HG02884 (cell line): Measurements from ENCODE around the gene MYL5.
"Not testable (repeated sequence)": the region's sequence is repeated elsewhere in the genome, so short reads cannot be mapped to it uniquely, and the experiment has no call there.

Source experiments
- ATAC-seq: cut with Tn5 transposase; IDR thresholded peaks from one replicate; pipeline ENCODE4 v1.9.1; 2021; ENCODE audit warnings: mild to moderate bottlenecking, moderate library complexity; ENCODE audit not compliant: unreplicated experiment

The MYL5 gene

DNA sequence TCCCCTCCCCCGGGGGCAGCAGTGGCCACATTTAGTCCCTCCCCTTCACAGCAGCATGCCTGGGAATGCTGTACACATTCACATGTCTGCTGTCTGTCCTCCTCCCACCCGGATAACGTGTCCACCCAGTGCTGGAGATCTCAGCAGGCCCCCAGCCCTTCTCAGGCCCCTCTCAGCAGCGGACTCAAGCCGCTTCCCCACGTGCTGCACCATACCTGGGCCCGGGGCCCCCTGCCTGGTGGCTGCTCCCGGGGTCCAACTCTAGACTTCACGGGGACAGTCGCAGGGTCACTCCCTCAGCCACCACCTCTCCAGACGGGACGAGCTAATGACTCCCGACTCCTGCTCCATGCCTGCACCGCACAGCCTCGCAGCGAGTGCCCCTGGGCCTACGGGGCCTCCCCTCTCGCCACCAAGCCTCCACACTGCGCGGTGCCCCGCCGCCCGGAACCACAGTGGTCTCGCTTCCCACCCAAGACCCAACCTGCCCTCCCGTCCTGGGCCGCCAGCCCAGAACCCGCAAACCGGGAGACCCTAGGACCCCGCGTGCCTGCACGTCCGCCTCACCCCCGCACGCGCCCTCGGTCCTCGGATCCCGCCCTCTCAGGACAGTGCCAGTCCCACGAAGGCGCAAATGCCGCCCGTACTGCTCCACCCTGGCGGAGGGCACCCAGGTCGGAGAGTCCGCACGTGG lies 30.0 kb downstream of the MYL5 start:
- ATAC-seq, result no peak

DNA sequence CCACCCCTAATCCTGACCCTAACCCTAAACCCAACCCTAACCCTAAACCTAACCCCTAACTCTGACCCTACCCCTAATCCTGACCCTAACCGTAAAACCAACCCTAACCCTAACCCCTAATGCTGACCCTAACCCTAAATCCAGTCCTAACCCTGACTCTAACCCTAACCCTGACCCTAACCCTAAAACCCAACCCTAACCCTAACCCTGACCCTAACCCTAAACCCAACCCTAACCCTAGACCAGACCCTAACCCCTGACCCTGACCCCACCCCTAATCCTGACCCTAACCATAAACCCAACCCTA lies 30.6 kb downstream of the MYL5 start:
- no peak for ATAC-seq

DNA sequence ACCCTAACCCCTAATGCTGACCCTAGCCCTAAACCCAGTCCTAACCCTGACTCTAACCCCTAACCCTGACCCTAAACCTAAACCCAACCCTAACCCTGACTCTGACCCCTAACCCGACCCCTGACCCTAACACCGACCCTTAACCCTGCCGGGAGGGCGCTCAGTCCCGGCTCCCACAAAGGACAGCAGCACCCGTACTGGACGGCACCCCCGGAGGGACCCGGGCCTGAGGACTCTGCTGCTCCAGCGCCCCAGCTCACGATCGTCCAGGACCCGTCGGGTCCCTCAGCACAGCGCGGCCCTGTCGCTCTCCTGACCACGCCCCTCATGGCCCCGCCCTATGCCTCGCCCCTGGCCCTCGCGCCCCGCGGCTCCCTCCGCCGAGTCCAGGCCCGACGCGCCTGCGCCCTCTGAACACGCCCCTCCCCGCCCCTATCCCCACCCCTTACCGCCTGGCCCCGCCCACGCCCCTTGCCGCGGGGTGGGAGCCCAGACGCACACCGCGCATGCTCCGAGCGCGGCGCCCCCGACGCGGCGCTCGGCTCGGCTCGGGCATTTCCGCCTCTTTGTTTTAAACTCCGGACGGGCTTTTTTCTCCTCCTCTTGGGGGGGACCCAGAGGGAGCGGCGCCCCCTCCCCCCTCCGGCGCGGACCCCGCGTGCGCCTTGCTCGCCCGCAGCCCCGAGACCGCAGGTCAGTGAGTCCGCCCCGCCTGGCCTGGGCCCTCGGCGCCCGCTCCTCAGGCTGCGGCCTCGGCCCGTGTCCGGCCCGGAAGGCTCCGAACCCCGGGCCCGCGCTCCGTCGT lies 31.1 kb downstream of the MYL5 start, which contains the start of gene PCGF3:
PCGF3 (plus strand) TSS at position 555 of the 805 bp plus-strand sequence. CDS start 27,849 bp downstream, outside the sequence.
- ATAC-seq, result peak; percentile 95

DNA sequence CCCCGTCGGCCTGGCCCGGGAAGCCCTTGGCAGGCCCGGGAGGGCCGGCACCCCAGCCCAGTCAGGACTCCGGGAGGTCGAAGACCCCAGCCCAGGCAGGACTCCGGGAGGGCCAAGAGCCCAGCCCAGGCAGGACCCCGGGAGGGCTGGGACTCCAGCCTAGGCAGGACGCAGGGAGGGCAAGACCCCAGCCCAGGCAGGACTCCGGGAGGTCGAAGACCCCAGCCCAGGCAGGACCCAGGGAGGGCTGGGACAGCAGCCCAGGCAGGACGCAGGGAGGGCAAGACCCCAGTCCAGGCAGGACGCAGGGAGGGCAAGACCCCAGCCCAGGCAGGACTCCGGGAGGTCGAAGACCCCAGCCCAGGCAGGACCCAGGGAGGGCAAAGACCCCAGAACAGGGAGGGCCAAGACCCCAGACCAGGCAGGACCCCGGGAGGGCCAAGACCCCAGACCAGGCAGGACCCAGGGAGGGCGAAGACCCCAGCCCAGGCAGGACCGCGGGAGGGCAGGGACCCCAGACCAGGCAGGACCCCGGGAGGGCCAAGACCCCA lies 31.8 kb downstream of the MYL5 start:
- not testable (repeated sequence) for ATAC-seq

DNA sequence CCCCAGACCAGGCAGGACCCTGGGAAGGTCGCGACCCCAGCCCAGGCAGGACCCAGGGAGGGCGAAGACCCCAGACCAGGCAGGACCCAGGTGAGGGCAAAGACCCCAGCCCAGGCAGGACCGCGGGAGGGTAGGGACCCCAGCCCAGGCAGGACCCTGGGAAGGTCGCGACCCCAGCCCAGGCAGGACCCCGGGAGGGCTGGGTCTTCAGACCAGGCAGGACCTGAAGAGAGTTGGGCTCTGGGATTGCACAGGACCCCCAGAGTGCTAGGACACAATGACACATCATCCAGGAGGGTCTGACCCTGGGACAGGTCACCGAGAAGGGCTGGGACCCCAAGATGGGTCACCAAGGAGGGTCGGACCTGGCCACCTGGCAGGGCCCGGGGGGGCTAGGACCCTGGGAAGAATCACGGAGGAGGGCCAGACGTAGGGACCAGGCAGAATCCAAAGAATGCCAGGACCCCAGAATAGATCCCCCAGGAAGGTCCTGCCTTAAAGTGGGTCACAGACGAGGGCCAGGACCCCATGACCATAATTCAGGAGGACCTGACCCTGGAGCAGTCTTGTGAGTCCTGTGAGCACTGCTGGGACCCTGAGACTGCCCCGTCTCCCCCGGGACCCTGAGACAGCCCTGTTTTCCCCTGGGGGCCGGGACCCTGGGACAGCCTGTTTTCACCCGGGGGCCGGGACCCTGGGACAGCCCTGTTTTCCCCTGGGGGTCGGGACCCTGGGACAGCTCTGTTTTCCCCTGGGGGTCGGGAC lies 32.7 kb downstream of the MYL5 start:
- no peak for ATAC-seq

DNA sequence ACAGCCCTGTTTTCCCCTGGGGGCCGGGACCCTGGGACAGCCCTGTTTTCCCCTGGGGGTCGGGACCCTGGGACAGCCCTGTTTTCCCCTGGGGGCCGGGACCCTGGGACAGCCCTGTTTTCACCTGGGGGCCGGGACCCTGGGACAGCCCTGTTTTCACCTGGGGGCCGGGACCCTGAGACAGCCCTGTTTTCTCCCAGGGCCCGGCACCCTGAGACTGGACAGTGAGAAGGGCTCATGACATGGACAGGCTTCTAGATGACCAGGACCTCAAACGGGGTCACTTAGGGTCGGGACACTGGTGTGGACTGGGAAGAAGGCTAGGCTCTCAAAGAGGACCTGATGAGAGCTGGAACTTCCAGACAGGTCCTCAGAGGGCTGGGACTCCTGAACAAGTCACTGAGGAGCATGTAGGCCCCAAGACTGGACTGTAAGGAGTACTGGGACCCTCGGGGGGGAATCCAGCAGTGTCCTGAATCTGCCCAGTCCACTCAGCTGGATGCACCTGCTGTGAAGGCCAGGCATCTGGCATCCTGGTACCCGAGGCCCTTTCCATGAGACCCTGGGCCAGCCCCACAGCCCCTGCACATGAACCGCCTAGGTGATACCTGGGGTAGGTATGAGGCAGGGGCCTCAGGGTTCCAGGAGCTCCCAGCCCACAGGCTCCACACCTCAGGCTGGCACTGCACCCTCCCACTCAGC lies 33.7 kb downstream of the MYL5 start:
- ATAC-seq, result no peak

DNA sequence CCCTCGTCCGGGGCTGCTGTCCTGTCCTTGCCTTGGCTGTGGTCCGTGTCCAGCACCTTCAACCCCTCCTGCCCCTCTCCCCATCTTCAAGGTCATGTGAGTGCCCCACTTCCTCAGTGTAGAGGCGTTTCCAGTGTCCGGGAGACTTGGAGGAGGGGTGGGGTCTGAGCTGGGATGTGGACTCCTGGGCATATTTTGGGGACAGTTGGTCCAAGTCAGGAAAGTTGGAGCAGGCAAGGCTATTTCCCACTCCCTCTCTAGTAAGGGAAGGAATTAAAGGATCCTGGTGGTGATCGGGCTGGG lies 34.2 kb downstream of the MYL5 start:
- ATAC-seq, result no peak

DNA sequence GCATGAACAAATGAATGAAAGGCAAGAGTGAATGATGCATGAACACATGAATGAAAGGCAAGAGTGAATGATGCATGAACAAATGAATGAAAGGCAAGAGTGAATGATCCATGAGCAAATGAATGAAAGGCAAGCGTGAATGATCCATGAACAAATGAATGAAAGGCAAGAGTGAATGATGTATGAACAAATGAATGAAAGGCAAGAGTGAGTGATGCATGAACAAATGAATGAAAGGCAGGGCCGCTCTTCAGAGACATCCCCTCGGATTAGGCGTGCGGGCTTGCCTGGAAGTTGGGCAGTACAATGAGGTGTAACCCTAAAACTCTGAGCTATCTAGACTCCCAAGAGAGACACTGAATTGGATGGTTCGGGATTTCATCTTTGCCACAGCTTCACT lies 35.0 kb downstream of the MYL5 start:
- ATAC-seq, result no peak

DNA sequence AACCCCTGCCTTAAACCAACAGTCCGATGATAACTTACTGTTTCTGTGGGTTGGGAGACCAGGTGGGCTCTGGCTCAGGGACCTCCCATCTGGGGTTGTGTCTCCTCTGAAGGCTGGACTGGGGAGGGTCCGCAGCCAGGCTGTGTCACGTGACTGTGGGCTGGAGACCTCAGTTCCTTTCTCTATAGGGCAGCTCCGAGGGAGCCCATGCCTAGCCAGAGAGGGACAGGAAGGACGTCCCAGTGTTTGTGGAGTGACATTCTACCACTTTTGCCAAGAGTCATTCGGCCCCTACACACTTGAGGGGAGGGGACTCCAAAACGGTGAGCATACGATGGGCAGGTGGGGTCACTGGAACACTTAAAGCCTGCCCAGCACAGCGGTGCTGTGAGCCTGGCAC lies 35.8 kb downstream of the MYL5 start:
- ATAC-seq, result no peak

DNA sequence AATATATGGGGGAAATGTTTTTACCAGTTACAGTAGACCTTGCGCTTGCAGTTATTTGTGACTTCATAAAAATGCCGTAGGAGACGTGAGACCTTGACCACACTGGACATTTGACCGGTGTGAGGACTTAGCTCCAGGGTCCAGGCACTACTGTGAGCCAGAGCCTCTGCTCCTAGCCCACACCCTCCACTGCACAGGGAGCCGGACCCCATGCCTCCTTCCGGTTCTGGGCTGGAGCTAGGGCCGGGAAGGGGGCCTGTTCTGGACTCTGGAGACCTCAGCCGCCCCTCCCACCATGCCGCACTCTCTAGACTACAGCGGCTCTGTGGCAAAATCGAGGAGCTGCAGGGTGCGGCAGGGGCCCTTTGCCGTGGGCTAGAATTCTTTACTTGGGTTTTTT lies 36.6 kb downstream of the MYL5 start:
- no peak for ATAC-seq

DNA sequence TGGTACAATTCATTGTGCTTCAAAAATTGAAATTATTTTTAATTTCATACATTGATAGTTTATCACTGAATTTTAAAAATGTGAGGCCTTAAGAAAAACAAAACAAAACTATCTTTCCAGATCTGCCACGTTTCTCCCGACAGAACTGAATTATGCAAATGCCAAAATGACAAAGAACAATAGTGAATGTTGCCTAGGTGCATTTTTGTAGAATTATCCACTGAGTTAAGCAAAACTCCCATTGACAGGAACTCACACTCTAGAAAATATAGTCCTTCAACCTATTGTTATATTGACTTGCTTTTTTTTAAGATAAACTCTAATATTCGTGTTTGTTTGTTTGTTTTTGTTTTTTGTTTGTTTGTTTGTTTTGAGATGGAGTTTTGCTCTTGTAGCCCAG lies 37.8 kb downstream of the MYL5 start:
- ATAC-seq, result no peak

DNA sequence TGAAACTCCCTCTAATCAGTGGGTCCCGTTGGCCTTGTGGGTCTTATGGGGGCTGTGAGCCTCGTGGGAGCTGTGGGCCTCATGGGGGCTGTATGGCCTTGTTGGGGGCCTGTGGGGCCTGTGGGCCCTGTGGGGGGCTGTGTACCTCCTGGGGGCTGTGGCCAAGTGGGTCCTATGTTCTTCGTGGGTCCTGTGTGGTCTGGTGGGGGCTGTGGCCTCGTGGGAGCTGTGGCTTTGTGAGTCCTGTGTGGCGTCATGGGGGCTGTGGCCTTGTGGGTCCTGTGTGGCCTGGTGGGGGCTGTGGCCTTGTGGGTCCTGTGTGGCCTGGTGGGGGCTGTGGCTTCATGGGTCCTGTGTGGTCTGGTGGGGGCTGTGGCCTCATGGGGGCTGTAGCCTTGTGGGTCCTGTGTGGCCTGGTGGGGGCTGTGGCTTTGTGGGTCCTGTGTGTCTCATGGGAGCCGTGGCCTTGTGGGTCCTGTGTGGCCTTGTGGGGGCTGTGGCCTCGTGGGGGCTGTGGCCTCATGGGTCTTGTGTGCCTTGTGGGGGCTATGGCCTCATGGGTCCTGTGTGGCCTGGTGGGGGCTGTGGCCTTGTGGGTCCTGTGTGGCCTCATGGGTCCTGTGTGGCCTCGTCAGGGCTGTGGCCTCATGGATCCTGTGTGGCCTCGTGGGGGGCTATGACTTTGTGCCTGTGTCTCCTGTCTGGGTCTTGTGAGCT lies 38.7 kb downstream of the MYL5 start:
- ATAC-seq, result no peak

DNA sequence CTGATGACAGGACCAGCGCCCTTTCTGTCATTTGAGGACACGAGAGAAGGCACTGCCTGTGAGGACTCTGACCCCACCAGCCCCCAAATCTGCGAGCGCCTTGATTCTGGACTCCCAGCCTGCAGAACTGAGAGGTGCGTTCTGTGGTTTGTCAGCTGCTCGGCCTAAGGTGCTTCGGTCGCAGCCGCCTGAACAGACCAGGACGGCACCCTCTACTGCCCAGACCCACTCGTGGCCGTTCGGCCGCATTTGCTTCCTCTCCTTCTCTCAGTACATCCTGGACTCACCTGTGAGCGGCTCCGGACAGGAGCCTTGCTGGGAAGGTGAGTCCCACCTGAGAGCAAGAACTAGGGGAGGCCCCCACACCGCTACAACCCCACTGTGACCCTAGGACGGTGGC lies 39.7 kb downstream of the MYL5 start:
- ATAC-seq, result no peak

DNA sequence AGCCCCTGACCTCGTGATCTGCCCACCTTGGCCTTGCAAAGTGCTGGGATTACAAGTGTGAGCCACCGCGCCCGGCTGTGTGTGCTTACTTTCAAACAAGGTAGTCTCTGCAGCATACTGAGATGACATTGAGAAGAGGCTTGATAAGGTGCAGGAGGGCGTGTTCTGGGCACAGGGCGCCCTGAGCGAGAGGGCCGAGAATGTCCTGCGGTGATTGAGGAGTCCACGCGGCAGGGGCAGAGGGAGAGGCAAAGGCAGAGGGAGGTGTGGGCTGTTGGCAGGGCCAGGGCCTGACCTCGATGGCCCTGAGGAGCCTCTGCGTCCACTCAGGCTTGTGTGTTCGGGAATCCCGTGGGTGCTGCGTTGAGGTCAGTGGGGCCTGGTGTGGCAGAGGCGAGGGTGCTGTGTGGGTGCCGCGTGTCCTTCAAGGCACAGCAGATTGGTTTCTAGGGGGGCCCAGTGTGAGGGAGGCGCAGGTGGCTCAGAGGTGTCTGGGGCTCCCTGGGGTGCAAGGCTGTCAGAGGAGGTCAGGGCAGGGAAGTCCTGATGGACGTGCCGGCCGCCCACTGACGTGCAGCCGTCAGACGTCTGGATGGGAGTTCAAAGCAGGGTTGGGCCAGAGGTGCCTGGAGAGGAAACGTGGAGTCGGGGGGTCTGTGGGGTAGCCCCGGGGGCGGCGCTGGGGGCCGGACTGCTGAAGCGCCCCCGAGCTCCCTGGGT lies 43.4 kb downstream of the MYL5 start:
- ATAC-seq, result no peak

DNA sequence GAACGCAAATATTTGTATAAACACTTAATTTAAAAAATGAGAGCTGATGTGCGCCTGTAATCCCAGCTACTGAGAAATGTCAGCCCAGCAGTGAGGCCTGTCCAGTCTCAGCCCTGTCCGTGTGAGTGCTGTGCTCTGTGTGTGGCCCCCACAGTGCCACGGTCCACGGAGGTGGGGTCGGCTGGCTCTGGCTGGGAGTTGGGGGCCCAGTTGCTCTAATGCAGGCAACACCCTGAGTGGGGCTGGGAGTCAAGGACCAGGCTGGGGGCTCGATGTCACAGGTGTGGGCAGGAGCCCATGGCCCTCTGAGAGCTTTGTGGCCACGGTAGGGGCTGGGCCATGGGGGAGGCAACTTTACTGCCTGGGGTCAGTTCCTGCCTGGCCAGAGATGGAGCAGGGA lies 44.1 kb downstream of the MYL5 start:
- ATAC-seq, result no peak

DNA sequence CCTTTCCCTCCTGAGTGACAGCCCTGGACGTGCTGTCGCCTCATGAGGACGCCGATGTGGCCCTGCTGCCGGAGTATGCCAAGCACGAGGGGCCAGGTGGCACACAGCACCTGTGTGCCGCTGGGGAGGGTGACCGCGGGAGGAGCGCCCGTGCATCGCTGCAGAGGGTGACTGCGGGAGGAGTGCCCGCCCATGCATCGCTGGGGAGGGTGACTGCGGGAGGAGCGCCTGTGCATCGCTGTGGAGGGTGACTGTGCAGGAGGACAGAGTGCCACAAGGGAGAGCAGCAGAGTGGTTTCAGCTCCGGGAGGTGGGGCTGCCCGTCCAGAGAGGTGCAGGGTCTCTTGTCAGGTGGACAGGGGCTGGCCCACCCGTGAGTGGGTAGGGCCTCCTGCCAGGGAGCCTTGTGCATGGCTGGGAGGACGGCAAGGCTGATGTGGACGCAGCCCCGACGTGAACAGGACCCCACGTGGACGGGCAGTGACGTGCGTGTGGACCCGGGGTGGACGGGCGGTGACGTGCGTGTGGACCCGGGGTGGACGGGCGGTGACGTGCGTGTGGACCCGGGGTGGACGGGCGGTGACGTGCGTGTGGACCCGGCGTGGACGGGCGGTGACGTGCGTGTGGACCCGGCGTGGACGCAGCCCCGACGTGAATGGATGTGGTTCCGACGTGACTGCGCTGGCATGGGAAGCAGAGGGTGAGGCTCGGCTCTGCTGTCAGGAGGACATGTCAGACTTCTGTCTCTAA lies 45.9 kb downstream of the MYL5 start:
- ATAC-seq, result no peak

DNA sequence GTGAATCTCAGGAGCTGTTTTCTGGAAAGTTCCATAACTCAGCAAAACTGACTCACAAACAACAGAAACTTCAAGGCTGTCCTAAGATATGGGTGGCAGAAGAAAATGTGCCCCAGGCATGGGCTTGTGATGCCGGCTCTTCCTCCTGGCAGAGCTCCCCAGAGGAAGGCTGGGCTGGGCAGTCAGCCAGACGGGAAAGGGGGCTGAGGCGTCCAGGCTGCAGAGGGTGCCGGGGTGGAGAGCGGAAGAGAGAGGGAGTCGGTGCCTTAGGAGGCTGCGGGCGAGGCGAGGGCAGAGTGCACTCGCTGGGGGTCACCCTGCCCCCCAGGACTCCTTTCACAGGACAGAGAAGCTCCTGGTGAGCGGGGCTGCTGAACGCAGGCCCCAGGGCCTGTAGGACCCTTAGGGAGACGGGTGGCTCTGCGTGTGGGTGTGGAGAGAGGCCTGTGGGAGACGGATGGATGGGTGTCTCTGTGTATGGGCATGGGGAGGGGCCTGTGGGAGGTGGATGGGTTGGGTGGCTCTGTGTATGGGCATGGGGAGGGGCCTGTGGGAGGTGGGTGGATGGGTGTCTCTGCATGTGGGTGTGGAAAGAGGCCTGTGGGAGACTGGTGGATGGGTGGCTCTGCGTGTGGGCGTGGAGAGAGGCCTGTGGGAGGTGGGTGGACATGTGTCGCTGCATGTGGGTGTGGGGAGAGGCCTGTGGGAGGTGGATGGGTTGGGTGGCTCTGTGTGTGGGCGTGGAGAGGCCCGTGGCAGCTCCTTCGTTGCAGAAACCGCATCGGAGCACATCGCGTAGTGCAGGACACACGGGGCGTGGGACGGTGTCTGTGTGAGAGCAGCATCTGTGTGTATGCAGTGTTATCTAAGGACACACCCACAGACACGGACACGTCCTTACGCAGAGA lies 47.2 kb downstream of the MYL5 start:
- no peak for ATAC-seq

DNA sequence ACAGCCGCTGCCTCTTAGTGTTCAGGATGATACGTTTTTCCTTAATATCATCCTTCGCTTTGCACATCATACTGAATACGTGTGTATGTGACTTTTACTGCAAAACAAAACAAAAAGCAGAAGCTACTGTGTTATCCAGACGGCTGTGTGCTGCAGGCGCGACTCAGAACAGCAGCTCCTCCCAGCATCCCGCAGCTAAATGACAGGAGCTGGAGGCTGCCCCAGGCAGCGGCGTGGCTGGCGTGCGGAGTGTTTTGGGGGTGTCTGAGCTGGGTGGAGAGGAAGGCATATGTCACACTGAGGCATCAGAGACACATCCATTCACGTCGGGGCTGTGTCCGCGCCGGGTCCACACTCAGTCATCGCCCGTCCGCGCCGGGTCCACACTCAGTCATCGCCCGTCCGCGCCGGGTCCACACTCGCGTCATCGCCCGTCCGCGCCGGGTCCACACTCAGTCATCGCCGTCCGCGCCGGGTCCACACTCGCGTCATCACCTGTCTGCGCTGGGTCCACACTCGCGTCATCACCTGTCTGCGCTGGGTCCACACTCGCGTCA lies 47.9 kb downstream of the MYL5 start:
- ATAC-seq, result no peak
